Stimulated activated CD8-positive, alpha-beta memory T cell treated with anti-CD3 and anti-CD28 coated beads, Interleukin-12 subunit alpha, Interleukin-12 subunit beta, amount 100 ng/mL, for 1 hour (primary cell): ENCODE measurements around the gene KCNQ2.

Experiments
- DNase-seq: peaks from one replicate; pipeline ENCODE4 v3.0.0-alpha.2; 2020; ENCODE audit warnings: low read depth

Gene KCNQ2

DNA sequence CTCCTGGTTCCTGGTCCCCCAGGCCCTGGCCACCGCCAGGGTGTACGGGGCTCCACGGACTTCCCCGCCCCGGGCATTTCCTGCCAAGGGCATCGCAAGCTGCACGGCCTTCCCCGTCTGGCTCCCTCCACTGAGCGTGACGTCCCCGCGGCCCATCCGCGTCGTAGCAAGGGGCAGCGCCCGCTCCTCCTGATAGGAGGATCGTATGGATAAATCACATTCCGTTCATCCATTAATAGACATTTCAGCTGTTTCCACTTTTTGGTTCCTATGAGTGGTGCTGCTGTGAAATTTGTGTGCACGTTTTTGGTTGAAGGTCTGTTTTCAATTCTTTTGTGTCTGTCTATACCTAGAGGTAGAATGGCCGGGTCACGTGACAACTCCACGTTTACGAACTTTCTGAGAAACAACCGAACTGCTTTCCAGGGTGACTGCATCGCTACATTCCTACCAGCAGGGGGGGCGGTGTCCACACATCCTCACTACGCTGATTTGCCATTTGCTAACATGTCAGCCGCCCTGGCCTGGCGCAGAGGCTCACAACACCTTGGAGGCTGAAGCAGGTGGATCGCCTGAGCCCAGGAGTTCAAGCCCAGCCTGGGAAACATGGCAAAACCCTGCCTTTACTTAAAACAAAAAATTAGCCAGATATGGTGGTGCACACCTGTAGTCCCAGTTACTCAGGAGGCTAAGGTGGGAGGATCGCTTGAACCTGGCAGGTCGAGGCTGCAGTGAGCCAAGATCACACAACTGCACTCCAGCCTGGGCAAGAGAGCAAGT, 37.7 kb downstream of the KCNQ2 start:
- peak; percentile 53 for DNase-seq

- DNase-seq: no peak
Observed at GRCh38 chr20:63433756-63434531, 38.5 kb downstream of the KCNQ2 start.

DNA sequence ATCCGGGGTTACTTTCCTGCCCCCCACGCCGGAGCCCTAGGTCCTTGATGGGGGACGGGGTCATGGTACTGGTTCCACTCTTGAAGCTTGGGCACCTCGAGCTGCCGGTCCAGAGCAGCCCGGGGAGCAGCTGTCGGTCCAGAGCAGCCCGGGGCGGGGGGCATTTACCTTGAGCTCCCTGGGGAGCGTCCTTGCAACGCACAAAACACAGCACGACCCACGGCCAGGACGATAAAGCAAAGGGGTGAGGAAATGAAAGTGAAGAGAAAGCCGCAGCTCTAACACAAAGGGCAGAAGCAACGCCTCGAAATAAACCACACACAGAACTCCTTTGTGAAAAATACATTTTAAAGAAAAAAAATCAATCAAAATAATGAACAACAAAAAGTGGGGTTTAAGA, 39.1 kb downstream of the KCNQ2 start:
- no peak for DNase-seq

DNA sequence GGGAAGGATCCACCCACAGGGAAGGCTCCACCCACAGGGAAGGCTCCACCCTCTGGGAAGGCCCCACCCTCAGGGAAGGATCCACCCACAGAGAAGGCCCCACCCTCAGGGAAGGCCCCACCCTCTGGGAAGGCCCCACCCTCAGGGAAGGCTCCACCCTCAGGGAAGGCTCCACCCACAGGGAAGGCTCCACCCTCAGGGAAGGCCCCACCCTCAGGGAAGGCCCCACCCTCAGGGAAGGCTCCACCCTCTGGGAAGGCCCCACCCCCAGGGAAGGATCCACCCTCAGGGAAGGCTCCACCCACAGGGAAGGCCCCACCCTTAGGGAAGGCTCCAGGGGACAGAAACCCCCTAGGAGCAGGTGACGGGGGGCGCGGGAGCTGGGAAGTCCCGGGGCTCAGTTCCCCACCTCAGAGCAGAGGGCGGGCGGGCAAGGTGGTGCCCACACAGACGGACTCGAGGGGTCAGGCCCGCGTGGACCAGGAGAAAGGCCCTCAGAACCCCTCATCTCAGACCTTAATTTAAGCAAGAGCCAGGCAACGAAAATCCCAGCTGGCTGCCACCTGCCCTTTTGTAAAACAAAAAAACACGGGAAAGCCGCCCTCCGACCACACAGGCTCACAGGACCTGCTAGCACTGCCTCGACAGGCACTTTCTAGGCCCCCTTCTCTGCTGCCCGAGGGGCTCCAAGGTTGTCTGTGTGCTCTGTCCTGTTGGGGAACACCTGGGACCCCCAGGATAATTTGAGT, 39.7 kb downstream of the KCNQ2 start:
- no peak for DNase-seq

DNA sequence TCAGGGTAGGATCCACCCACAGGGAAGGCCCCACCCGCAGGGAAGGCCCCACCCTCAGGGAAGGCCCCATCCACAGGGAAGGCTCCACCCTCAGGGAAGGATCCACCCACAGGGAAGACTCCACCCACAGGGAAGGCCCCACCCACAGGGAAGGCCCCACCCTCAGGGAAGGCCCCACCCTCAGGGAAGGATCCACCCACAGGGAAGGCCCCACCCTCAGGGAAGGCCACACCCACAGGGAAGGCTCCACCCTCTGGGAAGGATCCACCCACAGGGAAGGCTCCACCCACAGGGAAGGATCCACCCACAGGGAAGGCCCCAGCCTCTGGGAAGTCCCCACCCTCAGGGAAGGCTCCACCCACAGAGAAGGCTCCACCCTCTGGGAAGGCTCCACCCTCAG, 40.5 kb downstream of the KCNQ2 start:
- DNase-seq: no peak

- DNase-seq: no peak
Observed at GRCh38 chr20:63430891-63431290, 41.6 kb downstream of the KCNQ2 start.

GRCh38 chr20:63429992-63430391, 42.5 kb downstream of the KCNQ2 start:
- DNase-seq: no peak

DNA sequence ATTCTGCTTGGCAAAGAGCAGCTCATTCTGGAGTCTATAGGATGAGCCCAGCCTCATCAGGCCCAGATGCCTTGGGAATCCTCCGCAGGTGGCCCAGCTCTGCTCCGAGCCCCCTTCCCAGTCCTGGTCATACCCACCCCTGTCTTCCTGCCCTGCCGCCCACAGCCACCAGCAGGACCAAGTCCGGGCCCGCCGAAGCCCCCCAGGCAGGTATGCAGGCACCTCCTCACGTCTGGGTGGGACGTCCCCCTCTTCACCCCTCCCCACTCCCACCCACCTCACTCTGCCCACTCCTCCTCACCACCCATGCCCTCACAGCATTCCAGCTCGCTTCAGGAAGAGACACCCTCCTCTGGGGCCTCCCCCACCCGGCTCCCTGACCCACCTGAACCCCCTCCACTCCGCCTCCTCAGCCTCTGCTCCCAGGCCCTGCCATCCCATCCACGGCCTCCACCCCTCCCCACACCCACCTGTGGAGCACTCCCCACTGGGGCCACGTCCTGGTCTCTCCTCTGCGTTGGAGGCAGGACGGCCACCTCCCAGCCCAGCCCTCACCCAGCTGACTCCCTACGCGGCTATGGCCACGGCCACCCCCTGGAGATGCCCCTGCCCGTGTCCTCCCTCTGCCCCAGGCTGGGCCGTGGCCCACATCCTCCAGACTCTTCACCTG, 43.4 kb downstream of the KCNQ2 start:
- DNase-seq: no peak

GRCh38 chr20:63427724-63428330, 44.6 kb downstream of the KCNQ2 start:
- DNase-seq: no peak

GRCh38 chr20:63427206-63427605, 45.2 kb downstream of the KCNQ2 start:
- no peak for DNase-seq

DNA sequence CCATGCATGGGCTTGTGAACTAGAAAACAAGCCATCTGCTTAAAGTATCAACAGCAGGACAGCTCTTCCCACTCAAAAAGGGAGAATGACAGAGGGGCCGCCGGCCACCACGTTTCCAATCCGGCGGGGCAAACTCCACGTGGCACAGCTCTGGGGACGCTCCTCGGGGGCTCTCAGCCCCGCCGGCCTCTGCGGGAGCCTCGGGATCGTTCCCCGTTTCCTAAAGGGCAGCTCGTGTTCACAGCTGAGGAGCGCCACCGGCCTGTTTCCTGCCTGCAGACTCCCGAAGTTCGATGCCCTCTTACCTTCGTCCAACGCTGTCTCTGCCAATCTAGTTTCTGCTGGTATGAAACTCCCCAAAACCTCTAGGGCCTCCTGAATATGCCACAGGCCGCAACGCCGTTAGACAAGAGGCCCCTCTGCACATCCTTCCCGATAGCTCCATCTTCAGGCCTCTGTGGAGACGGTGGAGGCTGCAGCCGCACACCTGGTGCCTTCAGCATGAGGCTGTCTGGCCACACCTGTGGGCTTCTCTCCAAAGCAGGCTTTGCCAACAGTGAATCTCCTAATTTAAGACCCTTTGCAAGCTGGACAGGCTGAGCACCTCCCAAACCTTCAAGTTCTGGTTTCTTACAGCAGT, 46.5 kb downstream of the KCNQ2 start:
- no peak for DNase-seq

DNA sequence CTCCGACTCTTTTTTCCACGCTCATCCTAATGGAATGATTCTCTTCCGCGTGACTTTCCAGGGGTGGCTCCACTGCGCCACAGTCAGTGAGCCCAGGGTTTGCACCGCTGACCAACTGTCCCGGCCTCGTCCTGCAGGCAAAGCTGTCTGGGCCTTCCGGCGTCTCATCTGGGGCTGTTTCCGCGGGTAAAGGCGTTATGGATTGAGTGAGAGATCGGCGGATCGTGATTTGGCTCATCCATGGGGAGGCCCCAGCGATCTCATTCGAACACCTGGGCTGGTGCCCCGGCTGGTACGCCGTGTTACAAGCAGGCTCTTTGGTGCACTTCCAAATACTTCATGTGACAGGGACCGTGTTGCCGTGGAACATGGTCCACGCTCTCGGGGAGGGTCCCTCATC, 47.8 kb downstream of the KCNQ2 start:
- DNase-seq: no peak

GRCh38 chr20:63423751-63424150, 48.7 kb downstream of the KCNQ2 start:
- DNase-seq: no peak

DNA sequence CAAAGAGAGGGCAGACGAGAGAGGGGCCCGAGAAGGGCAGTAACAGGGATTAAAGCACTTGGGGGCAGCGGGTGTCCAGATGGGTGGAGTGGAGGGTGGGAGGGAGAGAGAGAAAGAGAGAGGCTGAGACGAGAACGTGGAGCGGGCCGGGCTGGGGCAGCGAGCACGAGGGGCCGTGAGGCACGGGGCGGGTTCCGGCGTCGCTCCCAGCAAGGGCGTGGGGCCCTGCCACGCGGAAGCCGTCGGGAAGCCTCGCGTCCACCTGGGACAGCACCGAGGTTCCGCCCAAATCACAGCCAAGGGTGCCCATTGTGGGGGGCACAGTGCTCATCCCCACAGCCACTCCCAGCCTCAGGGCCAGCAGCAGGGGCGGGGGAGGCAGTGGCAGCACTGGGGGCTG, 49.8 kb downstream of the KCNQ2 start:
- DNase-seq: no peak

GRCh38 chr20:63421913-63422312, 50.5 kb downstream of the KCNQ2 start:
- DNase-seq: no peak

DNA sequence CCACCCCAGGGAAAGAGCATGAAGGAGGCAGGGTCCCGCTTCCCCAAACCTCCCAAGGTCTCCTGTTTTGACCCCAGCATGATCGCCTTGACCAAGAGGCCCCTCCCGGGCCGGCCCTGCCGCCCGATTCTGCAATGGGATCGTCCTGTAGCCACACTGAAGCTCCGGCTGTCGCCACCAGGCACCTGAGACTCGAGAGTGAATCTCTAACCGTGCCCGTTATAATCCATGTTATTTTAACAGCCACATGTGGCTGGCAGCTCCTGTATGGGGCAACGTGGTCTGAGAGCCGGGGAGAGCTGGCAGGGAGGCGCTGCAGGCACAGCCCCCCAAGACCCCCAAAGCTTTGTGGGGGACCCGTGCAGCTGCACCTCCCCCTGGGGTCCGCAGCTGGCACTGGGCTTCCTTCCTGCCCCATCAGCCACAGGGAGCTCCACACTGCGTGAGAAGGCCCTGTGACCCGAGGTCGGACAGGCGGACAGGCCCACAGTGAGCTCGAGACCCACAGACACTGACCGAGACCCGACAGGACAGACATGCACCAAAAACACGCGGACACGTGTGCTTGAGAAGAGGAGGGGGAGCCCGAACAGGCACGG, 51.3 kb downstream of the KCNQ2 start:
- DNase-seq: no peak

GRCh38 chr20:63420359-63421093, 51.9 kb downstream of the KCNQ2 start:
- DNase-seq: no peak

DNA sequence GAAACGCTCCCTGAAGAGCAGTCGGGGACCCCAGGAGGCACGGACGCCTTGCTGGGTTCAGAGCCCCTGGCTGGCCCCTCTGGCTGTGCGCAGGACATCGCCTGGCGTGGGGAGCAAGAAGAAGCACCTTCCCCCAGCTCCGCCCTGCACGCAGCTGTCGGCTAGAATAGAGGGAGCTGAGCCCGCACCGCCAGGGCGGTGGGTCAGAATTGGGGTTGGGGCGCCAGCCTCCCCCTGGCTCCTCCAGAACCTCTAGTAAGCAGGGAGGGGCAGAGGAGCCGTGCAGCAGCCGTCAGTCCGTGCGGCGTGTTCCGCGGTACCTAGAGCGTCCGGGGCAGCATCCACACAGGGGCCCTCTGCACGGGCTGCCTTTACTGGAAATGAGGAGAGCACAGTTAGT, 53.2 kb downstream of the KCNQ2 start:
- no peak for DNase-seq

DNA sequence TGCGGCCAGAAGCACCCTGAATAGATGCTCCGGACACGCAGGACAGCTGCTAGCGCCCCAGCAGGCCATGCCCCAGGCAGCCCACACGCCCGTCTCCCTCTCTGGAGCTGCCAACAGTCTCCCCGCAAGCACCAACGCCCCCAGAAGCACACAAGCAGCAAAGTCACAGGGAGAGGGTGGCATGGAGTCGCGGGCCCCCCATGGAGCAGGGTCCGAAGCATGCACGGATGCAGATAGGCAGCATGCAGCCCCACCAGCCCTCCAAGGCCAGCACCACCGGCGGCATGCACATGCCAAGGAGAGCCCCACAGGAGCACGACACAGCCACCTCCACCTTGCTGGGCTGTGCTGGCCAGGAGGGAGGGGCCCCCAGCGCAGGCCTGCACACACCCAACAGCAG, 53.8 kb downstream of the KCNQ2 start:
- no peak for DNase-seq

- no peak for DNase-seq
Observed at GRCh38 chr20:63417738-63418120, 54.7 kb downstream of the KCNQ2 start.
